Subcutaneous adipose tissue (tissue), 4 donors: ENCODE results near the gene MED13L. TPM values are rescaled to one million over a fixed set of nuclear protein-coding genes. Genes with fewer than 3 reads are reported as not detected.

Experiments used
- total RNA-seq, 4 donors: library from RNA; depleted of rRNA; stranded (reverse); fragments of >200 nt; gene quantifications; one replicate each; pipeline ENCODE4 v1.1.0, GENCODE V29; 2016
- TF ChIP-seq, protein P1 (sequence below): fragments of 450-650 bp; IDR thresholded peaks from one replicate; pipeline ENCODE4 v1.5.1; 2016; ENCODE audit warnings: low read depth, mild to moderate bottlenecking, control low read depth, antibody characterized with exemption, moderate library complexity

The MED13L gene
- total RNA-seq, 4 donors from 2014 or later, result 164 to 285 (median 225) TPM

DNA sequence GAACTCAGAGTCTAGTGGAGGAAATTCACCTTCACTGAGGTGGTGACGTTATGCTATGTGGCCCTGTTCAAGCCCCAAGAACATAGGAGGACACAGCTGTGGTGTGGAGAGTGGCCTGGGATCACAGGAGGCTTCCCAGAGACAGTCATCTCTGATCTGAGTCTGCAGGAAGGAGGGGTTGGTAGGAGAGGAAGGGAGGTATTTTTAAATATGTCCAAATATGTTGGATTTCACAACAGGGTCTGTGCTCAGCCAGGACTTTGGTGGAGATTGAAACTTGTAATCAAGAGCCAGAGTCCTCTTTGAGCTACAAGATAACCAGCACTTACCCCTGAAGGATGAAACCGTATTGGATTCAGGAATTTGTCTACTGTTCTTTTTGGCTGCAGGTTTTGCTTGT, 26.4 kb upstream of the MED13L start:
- TF ChIP-seq, protein P1, sequence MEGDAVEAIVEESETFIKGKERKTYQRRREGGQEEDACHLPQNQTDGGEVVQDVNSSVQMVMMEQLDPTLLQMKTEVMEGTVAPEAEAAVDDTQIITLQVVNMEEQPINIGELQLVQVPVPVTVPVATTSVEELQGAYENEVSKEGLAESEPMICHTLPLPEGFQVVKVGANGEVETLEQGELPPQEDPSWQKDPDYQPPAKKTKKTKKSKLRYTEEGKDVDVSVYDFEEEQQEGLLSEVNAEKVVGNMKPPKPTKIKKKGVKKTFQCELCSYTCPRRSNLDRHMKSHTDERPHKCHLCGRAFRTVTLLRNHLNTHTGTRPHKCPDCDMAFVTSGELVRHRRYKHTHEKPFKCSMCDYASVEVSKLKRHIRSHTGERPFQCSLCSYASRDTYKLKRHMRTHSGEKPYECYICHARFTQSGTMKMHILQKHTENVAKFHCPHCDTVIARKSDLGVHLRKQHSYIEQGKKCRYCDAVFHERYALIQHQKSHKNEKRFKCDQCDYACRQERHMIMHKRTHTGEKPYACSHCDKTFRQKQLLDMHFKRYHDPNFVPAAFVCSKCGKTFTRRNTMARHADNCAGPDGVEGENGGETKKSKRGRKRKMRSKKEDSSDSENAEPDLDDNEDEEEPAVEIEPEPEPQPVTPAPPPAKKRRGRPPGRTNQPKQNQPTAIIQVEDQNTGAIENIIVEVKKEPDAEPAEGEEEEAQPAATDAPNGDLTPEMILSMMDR, result no peak

DNA sequence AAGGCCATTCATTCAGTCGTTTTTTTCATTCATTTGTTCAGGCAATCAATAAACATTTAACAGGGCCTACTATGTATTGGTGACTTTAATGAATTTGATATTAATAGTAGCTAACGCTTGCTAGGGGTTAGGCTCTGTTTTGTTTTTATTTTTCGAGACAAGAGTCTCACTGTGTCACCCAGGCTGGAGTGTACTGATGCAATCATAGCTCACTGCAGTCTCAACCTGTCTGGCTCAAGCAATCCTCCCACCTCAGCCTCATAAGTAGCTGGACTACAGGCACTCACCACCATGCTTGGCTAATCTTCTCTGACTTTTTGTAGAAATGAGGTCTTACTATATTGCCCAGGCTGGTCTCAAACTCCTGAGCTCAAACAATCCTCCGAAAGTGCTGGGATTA, 25.6 kb upstream of the MED13L start:
- TF ChIP-seq, protein P1, result no peak

DNA sequence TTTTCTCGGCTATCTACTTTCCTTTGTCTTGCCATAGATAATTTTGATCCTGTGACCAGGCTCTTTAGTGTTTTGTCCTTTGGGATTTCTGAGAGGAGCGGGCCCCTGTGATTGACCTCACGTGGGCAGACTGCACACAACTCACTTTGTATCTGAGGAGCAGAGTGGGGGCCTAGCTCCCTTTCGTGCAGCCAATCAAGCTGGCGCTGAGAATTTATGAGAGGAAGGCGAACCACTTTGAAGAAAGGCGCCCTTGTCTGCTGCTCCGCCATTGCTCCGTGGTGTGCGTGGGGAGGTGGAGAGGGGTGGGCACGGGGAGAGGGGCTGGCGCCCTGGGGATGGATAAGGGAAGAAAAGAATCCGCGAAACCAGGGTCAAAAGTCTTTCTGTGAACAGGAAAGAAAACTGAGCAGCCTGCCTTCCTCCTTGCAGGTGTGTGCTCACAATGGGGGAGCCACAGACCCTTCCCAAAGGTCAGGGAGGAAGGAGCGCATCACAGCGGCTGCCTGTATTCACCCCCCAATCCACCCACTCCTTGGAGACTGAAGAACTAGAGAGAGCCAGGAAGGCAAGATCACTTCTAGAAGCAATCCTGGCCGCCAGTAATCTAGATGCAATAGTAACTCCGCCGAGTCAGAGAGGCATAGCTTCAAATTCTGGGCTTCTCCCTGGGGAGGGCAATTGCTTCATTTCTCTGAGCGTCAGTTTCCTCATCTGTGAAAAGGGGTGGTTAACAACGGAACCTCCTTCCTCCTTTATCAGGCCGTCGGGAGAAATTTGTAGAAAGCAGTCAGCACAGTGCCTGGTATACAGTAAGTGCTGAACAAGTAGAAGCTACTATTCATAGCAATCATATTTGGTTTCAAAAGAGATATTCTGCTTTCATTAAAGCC, 24.9 kb upstream of the MED13L start:
- TF ChIP-seq, protein P1, result no peak

DNA sequence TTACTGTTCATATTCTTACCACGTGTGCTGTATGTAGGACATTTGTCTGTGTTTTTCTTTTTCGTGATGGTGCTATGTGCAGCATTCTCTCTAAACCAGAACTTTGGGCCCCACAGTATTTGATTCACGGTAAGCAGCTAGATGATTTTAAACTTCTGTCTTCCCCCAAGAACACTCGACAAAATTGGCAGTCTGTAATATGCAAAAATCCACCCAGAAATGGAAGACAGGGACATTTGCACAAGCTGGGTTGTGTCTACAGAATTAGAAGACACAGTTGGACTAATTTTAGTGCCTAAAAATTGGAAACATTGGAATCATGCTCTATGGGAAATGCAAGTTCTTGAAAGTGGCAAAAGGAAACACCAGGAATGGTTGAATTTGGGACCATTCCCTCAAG, 24.1 kb upstream of the MED13L start:
- TF ChIP-seq, protein P1, result no peak

DNA sequence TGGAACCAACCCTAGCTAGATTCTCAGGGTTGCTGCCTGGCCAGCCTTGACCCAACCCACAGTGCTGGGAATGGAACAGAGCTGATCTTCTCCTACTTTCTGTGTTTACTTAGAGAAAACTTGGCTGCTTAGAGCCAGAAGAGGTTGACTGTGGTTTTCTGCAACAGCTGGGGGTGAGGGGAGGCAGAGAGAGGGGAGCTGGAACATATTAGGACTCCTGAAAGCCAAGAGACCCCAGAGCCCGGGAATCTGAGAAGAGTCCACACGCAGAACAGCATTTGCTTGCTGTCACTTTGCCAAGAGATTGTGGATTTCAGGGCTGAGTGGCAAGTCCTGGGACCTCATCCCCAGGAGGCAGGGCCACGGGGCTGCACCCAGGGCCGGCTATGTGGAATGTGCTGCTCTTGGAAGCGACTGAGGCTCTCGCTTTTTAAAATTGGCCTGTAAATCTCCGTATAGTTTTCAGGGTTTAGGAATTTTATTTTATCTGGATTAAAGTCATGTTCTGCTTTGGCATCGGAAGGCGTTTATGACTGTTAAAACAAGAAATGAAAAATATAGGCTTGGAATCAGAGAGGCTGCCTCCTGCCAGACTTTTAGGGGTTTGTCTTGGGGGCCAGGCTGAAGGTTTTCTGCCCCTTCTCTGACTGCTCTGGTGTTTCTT, 22.3 kb upstream of the MED13L start:
- TF ChIP-seq, protein P1, result no peak

DNA sequence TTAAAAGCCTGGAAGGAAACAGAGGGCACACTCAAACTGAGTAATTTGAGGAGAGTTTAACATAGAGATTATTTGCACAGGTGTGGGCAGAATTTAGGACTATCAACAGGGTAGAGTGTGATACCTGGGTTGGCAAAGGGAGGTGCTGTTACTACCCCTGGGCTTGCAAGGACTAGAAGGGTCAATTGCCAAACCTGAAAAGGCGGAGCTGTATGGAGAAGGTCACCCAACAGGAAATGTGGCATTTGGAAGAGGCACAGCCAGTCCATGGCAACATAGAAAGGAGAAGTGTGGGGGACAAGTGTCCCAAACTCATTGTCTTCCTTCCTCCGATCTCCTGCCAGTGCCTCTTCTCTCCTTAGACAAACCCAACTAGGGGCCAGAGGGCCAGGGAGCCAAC, 21.6 kb upstream of the MED13L start:
- TF ChIP-seq, protein P1, result no peak

DNA sequence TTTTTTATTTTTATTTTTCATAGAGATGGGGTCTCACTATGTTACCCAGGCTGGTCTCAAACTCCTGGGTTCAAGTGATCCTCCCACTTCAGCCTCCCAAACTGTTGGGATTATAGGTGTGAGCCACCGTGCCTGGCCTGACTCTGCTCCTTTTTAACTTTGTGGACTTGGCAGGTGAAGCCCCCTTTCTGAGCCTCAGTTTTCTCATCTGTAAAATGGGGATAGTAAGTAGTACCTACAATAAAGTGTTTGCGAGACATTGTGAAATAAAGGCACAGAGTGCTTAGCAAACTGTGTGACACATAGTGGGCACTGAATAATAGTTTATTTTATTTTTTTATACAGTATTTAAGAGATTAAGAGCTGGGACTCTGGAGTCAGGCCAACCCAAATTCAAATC, 21.1 kb upstream of the MED13L start:
- TF ChIP-seq, protein P1, result no peak
